Measurements from ENCODE around the gene IL17RB.

IL17RB gene, protein sequence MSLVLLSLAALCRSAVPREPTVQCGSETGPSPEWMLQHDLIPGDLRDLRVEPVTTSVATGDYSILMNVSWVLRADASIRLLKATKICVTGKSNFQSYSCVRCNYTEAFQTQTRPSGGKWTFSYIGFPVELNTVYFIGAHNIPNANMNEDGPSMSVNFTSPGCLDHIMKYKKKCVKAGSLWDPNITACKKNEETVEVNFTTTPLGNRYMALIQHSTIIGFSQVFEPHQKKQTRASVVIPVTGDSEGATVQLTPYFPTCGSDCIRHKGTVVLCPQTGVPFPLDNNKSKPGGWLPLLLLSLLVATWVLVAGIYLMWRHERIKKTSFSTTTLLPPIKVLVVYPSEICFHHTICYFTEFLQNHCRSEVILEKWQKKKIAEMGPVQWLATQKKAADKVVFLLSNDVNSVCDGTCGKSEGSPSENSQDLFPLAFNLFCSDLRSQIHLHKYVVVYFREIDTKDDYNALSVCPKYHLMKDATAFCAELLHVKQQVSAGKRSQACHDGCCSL

DNA sequence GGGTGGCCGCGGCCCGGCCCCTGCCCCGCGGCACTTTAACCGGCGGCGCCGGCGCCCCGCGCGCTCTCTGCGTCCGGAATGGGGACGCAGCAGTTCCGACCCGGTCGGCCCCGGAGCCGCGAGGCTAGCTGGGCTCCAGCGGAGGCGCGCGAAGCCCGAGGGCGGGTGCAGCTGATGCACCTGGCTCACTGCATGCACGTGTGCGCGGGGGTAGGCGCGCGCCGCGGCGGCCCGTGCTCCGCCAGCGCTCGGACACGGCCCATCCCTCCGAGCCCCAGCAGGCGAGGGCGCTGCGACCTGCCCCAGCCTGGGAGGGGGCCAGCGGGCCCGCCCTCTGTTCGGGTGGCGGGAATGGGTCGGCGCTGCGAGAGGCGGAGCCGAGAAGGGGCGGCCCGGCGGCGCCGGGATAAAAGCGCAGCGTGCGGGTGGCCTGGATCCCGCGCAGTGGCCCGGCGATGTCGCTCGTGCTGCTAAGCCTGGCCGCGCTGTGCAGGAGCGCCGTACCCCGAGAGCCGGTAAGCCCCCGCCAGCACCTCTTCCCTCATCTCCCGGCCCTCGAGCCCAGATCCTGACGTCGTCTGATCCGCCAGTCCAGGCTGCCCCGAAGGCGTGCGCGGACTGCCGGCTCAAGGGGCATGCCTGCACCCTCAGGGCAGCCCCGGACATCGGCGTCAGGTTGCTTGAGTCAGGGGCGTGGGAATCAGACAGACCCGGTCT lies at the start of gene IL17RB, which contains the start of gene CHDH:
TSS of gene IL17RB (plus strand) at position 435 of the 717 bp plus-strand sequence. CDS start at position 456, 21 bp downstream.
TSS of gene CHDH (minus strand) at position 286 of the 717 bp plus-strand sequence. CDS start 22,411 bp downstream, outside the sequence.
- peak; percentile 18 for DNase-seq (ENCODE audit: low read depth)

DNA sequence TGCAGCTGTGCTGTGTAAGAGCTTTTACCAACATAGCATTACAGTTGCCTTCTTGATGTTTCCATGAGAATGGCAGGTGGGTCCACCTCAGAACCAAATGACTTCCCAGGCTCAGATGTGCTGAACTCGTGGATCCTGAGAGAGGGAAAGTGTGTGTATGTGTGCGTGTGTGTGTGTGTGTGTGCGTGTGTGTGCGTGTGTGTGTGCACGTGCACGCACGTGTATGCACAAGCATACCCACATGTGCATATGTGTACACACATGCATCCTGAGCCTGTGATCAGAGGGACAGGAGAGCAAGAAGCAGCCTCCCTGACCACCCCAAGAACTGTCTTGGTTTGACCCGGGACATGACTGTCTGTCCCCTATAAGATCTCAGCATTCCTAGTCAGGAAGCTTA lies 48.2 kb upstream of the IL17RB start:
- DNase-seq (ENCODE audit: low read depth): no peak

DNA sequence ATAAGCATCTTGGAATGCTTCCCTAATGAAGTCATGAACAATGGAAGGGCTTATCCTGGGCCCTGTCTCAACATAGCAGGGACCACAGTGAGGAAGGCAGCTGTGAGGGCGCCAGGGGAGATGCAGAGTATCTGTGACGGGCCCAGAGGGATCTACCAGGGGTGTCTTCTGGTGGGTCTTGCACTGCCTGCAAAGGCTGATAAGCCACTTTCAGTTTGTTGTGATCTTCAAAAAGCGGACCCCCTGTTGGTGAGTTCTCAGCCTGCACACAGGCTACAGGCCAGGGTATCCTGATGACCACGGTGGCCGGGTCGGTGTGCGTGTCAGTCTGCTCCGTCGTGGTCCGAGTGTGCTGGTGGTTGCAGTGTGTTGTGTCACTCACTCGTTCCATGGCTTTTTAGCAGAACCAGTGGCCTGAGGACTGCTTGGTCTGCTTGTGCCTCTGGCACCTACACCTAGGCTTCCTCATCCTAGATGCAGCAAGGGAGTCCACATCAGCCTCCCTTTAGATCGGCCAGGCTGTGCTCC lies 47.0 kb upstream of the IL17RB start:
- DNase-seq (ENCODE audit: low read depth): no peak

DNA sequence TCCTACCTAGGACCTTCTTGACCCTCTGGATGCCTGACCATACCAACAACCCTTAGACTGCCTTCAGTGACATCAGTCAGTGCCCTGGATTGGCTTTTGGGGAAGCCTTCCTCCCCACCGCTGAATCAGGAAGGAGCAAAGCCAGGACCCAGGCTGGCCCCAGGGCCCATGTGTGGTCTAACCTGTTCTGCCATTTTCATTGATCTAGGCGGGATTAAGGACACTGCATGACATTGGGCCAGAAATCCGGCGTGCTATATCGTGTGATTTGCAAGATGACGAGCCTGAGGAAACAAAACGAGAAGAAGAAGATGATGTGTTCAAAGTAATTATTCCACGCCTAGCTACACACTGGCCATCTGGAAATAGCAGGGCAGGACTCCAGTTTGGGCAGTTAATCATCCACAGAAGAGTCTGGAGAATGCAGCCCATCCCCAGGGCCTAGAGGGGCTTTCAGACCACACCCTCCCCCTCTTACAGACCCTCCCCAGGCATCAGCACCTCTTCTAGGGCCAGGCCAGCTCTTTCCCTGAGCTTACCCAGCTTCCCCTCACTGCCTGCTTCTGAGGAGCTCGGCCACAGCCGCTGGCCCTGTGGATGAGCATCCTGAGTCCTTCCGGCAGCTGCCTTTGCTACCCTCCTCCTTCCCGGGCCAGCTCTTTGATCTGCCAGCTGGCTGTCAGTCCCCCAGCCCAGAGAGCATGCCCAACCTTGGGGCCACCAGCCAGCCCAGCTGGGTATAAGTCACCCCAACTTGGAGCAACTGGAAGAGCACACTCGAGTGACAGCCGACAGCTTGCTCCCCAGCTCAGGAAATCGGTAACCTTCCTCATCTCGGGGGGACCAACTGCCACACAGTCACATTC lies 46.1 kb upstream of the IL17RB start:
- no peak for DNase-seq (ENCODE audit: low read depth)

DNA sequence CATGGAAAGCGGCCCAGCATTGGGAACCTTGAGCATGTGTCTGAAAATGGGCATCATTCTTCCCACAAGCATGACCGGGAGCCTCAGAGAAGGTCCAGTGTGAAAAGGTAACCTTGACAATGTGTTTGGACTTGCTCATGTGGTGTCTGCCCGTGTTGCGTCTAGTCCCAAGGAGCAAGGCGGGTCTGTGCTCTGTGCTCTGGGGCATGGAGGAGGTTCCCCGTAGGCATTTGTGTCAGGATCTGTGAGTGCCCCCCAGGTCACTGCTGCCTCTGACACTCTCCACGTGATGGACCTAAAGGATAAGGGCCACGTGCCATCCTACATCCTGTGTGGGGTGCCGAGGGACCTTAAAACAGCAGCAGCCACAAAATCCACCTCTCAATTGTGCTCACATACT lies 45.0 kb upstream of the IL17RB start:
- no peak for DNase-seq (ENCODE audit: low read depth)

DNA sequence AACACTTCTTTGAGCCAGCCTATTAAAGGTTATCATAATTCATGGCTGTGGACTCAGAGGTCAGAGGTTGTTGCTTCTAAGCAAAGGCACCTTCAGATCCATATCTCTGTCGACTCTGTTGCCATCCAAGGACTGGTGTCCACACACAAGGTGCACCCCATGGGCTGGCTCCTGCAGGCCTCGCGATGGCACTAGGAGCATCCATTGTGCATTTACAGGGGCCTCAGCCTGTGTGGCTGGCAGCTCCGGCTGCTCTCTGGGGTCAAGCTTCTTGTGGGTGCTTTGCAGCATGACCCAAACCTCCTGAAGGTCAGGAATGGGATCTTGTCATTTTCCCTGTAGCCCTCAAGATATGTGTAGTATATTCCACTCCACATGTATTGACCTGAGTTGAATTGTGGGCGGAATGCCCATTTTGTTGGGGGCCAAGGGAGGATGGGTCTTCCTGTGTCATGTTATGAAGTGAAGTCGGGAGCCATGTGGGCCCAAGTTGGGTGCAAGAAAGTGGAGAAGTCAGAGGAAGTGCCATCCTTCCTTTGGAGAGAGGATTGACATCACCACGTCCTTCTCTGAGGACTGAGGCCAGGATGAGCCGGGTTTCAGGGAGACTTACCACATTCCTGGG lies 44.0 kb upstream of the IL17RB start:
- no peak for DNase-seq (ENCODE audit: low read depth)

DNA sequence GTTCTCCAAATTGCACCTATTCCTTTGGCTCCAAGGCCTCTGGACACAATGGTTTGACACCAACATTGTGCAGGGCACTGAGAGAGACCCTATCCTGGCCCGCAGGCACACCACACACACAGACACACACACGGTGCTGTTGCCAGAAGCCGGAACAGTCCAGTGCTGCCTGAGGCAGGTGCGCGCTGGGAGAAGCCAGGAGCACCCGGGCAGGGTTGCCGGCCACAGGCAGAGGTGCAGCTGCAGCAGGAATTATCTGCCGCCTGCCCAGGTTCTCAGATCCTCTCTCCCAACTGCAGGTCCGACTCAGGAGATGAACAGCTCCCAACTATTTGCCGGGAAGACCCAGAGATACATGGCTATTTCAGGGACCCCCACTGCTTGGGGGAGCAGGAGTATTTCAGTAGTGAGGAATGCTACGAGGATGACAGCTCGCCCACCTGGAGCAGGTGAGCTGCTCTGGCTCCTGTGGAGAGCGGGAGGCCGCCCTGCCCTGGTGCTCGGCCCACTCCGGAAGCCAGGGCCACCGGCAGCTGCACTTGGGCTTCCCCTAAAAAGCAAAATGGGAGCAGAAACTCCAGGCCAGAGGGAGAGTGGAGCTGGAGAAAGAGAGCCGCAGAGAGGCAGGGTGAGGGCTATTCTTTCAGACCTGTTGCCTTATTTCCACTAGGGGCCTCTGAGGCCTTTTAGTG lies 43.1 kb upstream of the IL17RB start:
- DNase-seq (ENCODE audit: low read depth): no peak

DNA sequence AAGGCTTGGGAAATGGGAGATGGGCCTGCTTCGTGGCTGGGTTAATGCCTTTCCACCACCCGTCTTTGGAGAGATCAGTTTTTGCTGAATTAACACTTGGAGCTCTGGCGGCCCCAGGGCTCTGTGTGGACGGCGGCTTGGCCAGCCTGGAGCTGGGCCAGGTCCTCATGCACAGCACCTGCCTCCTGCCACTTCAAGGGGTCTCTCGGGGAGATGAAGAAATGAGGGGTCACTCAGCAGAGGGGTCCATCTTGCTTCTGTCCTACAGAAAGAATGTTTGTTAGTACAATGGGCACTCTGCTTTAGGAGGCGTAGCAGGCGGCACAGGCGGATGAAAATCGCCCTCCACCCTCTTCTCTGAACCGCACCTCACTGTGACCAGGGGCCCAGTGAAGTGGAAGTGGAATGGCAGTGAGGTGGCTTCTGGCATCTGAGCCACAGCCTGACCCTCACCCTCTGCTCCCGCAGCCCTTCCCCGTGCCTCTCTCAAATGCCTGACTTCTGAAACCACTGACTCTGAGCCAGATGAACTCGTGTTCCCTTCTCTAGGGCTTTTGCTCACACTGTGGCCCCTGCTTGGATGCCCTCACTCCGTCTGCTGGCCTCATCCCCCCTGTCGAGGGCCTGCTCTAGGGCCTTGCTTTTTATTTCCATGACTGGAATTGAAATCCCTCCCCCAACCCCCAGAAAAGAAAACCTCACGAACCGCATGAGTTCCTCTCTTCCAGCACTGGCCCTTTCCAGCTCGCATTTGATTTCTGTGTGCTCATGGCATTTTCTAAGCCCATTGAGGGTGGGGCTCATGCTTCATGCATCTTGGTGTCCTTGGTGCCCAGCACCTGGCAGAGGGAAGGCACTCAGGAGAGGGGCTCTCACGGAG lies 42.3 kb upstream of the IL17RB start:
- no peak for DNase-seq (ENCODE audit: low read depth)

DNA sequence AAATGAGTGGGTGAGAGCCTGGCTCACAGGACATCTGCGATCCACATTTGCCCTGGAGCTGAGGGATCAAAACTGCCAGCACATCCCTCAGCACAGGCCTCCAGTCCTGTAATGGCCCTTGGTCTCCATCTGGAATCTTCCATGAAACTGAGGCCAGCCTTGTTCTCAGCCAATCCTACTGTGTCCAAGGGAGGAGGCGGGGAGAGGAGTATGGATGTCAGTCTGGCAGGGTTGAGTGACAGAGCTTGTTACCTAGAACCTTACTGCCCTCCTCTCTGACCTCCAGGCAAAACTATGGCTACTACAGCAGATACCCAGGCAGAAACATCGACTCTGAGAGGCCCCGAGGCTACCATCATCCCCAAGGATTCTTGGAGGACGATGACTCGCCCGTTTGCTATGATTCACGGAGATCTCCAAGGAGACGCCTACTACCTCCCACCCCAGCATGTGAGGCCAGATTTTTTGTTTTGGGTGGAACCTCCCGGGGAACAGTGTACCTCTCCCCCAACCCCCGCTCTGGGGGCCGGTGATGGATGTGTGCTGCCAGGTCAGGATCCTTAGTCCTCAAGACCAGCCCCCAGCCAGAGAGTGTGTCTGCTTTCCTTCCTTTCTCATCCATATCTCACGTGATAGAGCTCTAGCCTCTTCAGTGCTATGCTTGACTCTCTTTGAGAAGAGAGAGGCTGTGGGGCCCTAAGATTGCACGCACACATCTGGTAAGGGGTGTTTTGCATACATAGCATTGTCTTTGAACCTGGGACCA lies 41.5 kb upstream of the IL17RB start:
- no peak for DNase-seq (ENCODE audit: low read depth)

DNA sequence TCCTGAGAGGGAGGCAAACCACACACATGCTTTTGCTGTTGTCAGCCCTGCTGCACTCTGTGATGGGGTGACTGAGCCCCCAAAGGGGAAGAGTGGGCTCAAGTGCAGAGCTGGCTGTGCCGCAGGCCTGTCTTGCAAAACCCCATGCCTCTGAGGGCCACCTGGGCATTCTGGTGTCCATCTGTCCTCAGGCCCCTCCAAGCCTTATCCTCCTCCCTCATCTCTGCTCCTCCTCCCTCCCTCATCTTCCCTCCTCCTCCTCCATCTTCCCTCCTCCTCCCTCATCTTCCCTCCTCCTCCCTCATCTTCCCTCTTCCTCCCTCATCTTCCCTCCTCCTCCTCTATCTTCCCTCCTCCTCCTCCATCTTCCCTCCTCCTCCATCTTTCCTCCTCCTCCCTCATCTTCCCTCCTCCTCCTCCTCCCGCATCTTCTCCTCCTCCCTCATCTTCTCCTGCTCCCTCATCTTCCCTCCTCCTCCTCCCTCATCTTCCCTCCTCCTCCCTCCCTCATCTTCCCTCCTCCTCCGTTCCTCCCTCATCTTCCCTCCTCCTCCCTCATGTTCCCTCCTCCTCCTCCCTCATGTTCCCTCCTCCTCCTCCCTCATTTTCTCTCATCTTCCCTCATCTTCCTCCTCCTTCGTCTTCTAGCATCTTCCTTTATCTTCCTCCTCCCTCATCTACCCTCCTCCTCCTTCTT lies 40.8 kb upstream of the IL17RB start:
- no peak for DNase-seq (ENCODE audit: low read depth)

DNA sequence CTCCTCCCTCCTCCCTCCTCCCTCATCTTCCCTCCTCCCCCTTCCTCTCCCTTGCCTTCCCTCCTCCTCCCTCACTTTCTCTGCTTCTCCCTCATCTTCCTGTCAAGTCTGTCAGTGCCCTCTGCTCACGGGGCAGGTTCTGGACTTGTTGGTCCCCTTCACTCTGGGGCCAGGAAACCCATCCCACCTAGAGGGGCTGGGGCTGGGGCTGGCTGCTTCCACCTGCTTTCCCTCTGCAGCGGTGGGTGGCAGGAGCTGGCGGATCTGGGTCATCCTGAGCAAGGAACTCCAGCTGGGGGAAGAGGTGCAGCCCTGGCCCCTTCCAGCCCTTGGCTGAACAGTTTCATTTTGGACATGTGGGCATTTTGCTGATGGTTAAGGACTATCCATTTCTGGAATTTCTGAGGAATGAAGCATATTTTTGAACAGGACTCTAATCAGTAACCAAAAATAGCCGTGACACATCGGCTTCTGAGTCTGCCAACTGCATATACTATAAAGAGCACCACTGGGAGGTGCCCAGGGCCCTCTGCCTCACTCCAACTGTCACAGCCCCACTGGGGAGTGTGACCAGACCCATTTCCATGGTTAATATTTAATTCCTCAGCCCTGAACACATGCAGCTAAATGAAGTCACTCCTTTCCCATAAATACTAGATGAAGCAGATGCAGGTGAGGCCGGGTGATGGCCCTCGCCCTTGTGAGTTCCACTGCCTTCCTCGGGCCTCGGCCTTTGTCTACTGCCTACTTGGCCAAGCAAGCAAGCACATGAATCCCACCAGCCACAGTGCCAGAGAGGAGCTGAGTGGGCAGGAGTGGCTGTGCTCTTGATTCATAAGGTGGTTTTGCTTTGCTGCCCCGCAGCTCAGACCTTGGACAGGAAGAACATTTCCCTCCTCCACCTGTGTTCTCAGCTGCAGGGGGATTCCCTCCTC lies 39.9 kb upstream of the IL17RB start:
- no peak for DNase-seq (ENCODE audit: low read depth)

DNA sequence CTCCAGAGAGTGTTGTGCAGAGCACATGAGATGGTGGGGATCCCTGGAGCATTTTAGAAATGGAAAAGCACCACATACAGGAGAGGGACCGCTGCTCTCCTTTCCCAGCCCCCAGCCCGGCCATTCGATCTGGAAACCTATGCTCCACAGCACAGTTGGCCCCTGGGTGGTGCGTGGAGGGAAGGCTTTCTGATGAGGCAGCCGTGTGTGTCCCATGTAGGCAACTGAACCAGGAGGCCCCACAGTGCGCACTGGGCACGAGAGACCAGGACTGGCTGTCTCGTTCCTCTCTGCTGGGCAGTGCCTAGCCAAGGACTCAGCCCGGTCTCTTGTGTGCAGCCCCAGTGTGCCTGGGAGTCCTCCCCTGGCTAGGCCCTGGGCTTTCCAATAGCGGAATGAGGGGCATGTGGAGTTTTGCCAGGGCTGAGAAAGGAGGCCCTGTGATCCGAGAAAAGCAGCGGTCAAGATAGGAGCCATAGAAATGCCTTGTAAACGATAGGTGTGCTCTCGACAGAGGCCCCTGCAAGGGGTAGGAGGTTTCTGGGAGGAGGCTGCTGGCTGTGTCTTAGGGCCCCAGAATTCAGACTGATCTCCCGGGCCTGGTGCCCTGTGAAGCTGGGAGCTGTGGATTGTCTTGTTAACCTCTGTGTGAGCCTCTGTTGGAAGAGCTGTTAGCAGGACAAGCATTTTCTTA lies 39.1 kb upstream of the IL17RB start:
- DNase-seq (ENCODE audit: low read depth): no peak

DNA sequence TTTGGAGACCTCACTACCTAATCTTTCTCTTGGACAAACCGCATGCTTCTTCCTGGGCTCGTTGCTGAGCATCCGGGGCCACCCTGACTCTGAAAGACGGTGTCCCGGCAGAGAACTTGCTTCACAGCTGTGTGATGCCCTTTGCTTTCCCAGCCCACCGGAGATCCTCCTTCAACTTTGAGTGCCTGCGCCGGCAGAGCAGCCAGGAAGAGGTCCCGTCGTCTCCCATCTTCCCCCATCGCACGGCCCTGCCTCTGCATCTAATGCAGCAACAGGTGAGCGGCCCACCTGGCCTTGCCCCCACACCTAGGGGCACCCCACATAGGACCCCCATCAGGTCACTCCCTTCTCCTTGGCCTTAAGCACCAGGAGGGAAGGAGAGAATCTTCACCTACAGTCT lies 37.9 kb upstream of the IL17RB start:
- DNase-seq (ENCODE audit: low read depth): no peak

DNA sequence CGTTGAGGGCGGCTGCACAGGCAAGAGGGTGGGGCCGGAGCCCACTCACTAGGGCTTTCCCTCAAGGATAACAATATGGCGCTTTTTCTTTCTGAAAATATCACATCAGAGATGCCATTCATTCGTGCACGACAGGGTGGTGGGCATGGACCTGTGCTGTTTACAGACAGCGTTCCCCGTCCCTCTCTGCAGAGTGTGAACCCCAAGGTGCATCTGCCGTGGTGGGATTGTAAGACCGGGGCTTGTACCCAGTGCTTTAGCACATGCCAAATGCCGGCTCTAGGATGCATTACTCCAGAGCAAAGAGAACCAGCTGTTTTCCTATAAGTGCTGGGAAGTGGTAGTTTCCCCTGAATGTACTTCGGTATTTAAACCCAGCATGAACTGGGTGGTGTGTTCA lies 37.1 kb upstream of the IL17RB start:
- no peak for DNase-seq (ENCODE audit: low read depth)

DNA sequence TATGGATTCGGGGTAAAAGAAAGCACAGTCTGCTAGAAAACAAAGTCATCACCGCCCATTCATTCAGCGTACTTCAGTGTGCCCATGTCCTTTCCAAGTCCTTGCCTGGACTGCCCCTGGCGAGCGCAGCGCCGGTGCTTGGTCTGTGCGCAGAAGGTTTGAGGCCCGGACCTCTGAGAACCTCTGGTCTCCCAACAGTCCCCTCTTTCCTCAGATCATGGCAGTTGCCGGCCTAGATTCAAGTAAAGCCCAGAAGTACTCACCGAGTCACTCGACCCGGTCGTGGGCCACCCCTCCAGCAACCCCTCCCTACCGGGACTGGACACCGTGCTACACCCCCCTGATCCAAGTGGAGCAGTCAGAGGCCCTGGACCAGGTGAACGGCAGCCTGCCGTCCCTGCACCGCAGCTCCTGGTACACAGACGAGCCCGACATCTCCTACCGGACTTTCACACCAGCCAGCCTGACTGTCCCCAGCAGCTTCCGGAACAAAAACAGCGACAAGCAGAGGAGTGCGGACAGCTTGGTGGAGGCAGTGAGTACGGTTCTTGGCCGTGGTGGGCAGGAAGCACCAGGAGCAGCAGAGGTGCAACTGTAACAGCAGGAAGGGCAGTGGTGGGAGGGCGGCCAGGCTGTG lies 36.5 kb upstream of the IL17RB start:
- DNase-seq (ENCODE audit: low read depth): no peak
